T47D (cell line): Measurements from ENCODE around the gene SLC9A9.

Experiments used
- DNase-seq, 2 experiments: peaks; one replicate each; pipeline versions ENCODE4 v3.0.0 to v3.0.0-alpha.2; 2011 to 2012; ENCODE audit warnings: low read depth in 1 of 2, low spot score in 1 of 2
- JUND ChIP-seq: IDR thresholded peaks from 2 replicates; pipeline ENCODE4 v1.6.1; 2012; ENCODE audit warnings: low read depth
- in situ Hi-C: cut with HindIII; loops from 2 replicates; pipeline ENCODE4 v1.10.0; 2016; ENCODE audit warnings: low sequenced_read_pairs, low pct_unique_long_range_greater_than_20kb

SLC9A9 gene

DNA sequence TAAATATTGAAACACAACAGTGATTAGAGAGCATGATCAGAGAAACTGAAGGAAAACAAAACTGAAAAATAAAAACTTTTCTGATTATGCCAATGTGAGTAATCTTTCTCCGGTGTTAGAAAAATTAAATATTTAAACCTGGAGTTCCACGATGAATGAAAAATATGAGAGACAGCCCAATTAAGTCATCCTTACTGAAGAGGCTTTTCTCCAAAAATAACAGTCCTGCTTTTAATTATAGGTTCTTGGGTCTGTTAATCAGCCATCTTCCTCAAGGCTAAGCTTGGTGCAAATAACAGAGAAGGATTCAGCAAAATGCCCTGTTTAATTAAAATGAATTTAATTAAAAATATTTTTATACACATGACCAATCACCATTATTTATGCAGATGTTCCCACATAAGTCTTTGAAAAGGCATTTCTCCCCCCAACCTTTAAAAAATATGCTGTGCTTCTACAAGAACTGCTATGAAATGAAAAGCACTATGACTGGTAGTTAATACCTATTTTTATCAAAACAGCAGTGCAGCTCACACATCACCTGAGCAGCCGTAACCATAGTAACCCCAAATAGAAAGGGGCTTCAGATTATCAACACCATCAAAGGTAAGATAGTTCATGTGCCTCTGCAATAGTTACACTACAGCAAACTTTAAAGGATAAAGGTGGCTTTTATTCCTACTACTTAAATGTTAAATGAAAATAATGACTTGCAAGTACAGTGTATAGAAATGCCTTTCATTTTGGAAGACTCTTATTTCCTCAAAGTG lies 175.7 kb downstream of the SLC9A9 start:
- in situ Hi-C loops: no loop called here
- no peak for DNase-seq
- no peak for TF ChIP-seq JUND

DNA sequence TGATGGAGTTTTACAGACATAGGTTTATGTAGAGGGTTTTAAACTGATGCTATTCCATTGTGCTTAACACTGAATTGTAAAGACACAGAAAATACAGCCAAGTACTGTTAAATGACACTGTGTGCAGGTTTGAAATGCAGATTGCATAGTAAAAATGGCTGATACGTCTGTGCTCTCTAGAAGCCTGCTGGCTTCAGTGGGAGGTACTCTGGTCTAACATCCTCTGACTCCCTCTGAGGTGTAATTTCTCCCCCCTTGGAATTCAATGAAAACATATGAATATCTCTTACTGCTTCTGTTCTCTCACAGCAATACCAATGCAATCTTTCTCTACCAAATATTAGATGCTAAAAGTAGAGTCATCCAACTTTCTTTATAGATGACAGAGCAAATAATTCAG lies 176.6 kb downstream of the SLC9A9 start:
- no peak for TF ChIP-seq JUND
- DNase-seq: no peak
- in situ Hi-C loops: no loop called here

DNA sequence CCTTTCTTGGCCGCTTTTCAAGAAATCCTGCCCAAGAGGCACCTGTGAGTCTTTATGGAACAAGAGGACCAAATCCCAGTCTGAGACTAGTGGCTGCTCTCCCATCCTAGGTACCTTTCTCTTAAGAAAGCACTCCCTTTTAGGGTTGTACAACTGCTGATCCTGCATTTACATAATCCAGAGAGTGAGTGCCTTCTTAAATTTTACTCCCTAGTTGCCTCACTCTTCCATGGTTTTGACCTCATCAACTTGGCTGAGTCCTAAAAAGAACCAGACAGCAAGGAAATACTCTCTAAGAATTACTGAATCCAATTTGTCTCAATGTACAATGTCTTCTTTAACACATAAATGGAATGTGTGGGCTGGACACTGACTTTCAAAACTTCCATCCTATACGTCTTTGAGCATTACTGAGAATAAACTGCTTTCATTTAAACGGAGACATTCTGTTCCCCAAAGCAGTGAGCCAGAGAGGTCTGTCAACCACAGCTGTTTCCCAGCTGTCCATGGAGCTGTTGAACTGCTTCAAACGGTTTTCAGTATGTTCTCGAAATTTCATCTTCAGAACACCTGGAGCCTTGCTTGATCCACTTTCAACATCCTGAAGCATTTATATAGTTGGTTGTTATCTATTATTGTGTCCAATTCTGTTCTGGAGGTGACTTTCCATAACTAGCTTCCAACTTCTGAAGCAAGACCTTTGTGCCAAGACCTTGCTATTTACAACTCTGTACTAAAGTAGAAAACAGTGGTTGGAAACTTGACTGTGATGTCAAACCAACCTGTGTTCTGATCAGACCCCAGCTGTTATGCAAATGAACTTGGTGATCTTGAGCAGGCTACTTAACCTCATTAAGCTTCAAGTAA lies 179.1 kb downstream of the SLC9A9 start:
- in situ Hi-C loops: no loop called here
- DNase-seq: no peak
- TF ChIP-seq JUND: no peak

DNA sequence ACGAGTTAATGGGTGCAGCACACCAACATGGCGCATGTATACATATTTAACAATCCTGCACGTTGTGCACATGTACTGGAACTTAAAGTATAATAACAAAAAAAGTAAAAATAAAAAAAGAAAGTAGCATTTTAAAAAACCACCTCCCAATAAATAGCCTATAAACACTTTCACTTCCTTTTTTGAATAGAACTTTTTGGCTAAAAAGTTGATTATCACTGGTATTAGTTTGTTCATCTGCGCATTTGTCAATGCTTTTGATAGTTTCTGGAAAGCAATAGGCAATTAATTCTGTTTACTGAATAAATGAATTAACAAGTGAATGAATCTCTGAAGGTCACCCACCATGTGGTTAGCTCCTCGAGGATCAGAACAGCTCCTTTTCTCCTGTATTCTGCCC lies 179.9 kb downstream of the SLC9A9 start:
- no peak for DNase-seq
- in situ Hi-C loops: no loop called here
- no peak for TF ChIP-seq JUND

DNA sequence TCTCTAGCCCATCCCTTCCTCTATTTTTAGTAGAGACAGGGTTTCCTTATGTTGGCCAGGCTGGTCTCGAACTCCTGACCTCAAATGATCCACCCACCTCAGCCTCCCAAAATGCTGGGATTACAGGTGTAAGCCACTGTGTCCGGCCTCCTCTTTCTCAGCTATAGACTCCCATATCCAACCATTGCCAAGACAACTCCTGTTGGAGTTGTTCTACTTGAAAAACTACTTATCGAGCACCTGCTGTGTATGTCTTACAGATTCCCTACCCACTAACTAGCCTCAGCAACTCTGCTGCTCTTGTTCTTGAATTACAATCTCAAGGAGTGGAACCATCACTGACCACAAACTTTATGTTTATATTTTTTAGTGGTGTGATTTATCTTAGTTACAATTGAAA lies 186.6 kb downstream of the SLC9A9 start:
- DNase-seq: peak in 1 of 2 experiments; percentile 58
- in situ Hi-C loops: no loop called here
- TF ChIP-seq JUND: no peak

DNA sequence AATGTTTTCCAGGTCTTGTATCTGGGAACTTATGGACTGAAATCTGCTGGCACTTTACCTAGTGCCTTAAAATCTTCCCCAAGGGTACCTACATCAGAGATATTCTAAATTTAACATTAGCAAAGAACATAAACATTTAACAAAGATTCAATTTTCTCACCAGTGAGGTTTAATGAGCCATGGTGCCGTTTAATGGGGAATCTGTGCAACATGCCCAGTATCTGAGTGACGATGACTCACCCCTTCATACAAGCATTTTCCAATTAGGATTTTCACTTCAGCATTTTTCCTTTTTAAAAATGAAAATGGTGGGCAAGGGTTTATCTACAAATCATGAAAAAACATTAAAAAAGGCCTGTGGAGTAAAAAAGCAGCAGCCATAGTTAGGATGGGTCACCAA lies 189.4 kb downstream of the SLC9A9 start:
- no peak for TF ChIP-seq JUND
- no peak for DNase-seq
- in situ Hi-C loops: no loop called here

DNA sequence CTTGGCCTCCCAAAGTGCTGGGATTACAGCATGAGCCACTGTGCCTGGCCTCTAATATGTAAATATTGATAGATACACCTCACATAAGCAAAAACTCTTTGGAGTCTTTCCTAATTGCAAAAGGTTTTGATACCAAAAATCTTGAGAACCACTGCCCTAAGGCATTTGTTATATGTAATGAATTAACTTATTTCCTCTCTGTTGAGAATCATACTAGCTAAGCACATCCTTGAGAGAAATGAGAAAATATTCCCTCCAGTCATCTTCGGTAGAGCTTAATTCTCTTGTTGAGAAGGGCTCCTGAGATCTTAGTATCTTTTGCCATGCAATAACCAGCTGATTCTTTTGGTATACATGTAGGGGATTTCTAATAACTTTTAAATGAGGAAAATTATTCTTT lies 190.2 kb downstream of the SLC9A9 start:
- TF ChIP-seq JUND: no peak
- in situ Hi-C loops: no loop called here
- DNase-seq: no peak

DNA sequence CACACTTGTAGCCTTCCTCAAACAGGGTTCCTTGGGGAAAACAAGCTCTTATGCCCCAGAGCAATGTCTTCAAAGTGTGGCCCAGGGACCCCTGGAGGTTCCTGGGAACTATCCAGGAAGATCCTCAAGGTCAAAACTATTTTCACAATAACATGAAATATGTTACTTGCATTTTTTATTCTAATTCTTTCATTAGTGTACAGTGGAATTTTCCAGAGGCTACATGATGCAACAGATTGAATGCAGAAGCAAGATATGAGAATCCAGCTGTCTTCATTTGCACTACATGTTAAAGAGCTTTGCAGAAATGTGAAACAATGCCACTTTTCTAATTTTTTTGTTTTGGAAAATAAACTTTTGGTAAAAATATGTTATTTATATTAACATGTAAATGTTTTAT lies 190.9 kb downstream of the SLC9A9 start:
- no peak for DNase-seq
- no peak for TF ChIP-seq JUND
- in situ Hi-C loops: no loop called here

DNA sequence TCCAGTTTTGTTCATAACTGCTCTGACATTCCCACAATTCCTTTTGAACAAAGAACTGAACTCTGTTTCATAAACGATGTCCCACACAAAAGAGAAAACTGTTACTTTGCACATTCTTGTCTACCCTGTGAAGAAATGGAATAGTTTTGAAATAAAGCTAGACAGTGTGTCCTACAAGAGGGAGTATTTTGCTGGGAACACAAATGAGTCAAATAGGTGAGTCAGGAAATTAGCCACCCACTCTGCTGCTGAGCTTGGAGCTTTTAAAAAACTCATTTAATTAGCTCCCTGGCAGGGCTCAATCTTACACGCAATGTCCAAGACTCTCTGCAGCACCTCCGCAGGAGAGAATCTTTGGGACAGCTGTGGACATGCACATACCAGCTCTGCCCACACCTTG lies 193.4 kb downstream of the SLC9A9 start:
- no peak for TF ChIP-seq JUND
- no peak for DNase-seq
- in situ Hi-C loops: no loop called here

DNA sequence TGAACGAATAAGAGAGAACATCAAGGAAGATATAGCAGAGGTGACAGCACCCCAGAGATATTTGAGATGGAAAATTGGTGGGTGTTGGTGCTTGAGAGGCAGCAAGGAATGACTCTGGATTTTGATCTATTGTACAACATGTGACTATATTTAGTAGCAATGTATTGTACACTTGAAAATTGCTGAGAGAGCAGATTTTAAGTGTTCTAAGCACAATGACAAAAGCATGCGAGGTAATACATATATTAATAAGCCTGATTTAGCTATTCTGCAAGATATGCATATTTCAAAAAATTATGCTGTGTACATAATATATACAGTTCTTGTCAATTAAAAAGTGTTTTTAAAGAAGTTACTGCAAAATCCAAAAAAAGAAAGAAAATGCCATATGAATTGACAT lies 194.3 kb downstream of the SLC9A9 start:
- DNase-seq: no peak
- TF ChIP-seq JUND: no peak
- in situ Hi-C loops: no loop called here

DNA sequence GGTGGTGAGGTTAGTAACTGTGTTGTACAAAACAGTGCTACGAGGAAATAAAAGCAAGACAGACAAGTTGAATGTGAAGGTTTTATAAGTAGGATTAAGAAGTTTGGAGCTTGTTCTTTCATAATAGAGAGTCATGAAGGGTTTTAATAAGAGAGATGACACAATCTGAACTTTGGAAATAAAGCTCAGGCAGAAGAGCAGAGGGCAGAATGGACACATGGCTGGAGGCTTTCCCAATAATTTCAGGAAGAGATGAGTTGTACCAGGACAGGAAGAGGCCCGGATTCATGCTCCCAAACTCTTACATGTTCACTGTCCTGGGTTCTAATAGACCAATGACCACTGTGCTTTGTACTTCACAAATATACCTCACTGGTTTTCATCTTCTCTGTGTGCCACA lies 194.8 kb downstream of the SLC9A9 start:
- TF ChIP-seq JUND: no peak
- DNase-seq: no peak
- in situ Hi-C loops: no loop called here

DNA sequence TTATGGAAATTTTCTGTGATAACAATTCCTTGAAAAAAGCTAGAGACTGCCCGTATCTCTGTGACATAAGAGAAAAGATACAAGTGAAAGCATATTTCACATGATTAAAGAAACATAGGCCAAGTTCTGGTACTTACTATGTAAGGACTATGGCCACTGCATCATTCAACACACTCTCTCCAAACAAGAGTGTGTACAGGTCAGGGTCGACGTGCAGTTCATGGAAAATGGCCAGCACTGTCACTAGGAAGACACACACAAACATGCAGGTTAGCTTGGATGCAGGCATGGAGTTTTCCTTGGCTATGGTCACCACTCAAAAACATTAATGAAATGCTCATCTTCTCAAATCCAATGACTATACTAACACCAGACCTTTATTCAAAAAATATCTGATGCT lies 196.2 kb downstream of the SLC9A9 start:
- in situ Hi-C loops: no loop called here
- DNase-seq: no peak
- no peak for TF ChIP-seq JUND

DNA sequence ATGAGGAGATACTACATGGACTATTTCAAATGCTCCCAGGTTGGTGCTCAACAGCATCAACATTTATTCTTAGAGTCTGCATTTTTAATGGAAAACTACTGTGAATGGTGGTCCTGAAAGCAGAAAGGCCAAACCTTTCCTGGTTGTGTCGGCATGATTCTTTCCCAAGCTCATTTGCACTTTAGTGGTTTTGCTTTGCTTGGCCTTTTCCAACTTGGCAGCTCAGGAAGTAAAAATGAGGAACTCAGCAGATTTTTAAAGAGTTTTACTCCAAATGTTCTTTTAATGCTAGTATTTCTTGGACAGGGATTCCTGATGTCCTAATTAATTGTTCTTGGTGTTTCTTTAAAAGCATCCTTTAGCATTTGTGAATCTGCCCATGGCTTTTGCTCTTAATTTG lies 197.4 kb downstream of the SLC9A9 start:
- no peak for DNase-seq
- no peak for TF ChIP-seq JUND
- in situ Hi-C loops: no loop called here
